Activated CD8-positive, alpha-beta memory T cell treated with anti-CD3 and anti-CD28 coated beads for 36 hours (primary cell): ENCODE data around the gene TMEM86B. TPM values are rescaled to one million over a fixed set of nuclear protein-coding genes. Genes with fewer than 3 reads are reported as not detected.

Experiments used
- CTCF ChIA-PET: fragments of 350-600 bp; sonication (Branson Sonifier 250); formaldehyde crosslinking; loops from one replicate; lab custom pipeline; 2021; ENCODE audit warnings: antibody characterized with exemption; lab: Charles Lee
- POLR2A ChIA-PET: fragments of 350-600 bp; sonication (Branson Sonifier 250); formaldehyde crosslinking; loops from one replicate; lab custom pipeline; 2021; ENCODE audit warnings: antibody characterized with exemption; lab: Charles Lee
- total RNA-seq, 2 experiments: library from RNA; stranded (reverse); gene quantifications; one replicate each; pipeline ENCODE4 v1.2.3, GENCODE V29; 2021

The TMEM86B gene
- total RNA-seq, 2 experiments from 2014 or later, result 6.5 to 7.6 TPM

DNA sequence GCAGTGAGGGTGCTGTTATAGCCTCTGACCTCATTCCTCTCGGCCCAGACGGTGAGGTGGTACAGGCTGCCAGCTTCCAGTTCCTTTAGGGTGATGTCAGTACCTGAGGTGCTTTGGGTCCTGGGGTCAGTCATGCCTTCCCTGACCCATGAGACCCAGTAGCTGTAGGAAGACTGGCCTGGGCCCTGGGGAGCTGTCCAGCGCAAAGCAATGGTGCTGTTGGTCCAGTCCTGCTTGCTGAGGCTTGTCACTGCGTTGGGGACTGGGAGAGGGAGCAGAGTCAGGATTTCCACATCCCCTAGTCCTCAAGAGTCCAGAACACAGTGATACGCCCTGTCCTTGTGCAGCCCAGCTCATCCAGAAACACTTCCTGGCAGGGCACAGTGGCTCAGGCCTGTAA lies 29.9 kb downstream of the TMEM86B start:
- ChIA-PET CTCF (no interaction called here), POLR2A (interaction anchor here (0.9 kb wide), 1 partner anchor 38 kb away, joined by 3 read pairs; no protein-coding TSS in a partner anchor)

DNA sequence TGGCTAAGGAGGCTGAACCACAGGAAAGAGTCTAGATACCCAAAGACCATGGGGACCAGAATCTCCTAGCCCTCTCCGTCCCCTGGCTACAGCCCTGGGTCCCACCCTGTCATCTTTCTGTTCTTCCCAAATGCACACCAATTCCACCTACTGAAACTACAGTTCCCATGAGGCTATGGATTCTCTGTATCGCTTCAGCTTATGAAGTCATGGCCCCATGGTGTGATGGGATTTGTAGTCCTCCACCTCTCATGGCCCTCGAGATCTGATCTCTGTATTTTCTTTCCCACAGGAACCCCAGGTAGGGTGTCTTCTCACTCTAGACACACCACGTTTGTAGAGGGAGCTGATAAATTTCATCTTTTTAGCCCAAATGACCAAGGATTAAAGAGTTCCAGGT lies 31.0 kb downstream of the TMEM86B start:
- ChIA-PET POLR2A (no interaction called here), CTCF (interaction anchor here (1.1 kb wide), 1 partner anchor 270 kb away, joined by 3 read pairs; no protein-coding TSS in a partner anchor)

DNA sequence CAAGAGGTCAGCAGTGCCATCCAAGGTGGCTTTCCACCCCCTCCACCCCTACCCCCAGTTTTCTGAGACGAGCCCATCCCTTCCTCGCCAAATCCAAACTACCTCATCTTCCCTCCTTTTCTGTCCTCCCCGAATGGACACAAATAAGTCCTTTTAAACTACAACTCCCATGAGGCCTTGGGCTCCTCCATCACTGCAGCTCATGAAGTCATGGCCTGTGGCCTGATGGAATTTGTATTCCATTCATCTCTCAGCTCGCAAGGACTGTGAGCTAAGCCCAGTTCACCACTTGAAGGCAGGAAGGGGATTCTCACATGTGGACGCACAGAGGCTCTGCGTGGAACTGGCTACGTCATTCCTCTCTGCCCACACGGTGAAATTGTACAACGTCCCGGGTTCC lies 31.8 kb downstream of the TMEM86B start:
- CTCF ChIA-PET, result no interaction called here
- POLR2A ChIA-PET, result no interaction called here

DNA sequence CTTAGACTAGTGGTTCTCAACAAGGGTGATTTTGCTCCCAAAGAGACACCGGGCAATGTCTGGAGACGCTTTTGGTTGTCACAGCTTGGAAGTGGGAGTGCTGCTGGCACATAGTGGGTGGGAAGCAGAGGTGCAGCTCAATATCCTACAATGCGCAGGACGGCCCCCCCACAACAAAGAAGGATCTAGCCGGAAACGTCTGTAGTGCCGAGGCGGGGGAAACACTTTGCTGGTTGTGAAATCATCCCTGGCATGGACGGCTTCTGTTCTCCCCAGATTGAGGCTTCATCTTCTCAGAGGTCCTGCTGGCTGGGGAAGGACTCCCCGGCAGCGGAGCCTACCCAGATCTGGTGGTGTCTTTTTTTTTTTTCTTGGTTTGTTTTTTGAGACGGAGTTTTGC lies 35.1 kb downstream of the TMEM86B start:
- ChIA-PET POLR2A (no interaction called here), CTCF (no interaction called here)

DNA sequence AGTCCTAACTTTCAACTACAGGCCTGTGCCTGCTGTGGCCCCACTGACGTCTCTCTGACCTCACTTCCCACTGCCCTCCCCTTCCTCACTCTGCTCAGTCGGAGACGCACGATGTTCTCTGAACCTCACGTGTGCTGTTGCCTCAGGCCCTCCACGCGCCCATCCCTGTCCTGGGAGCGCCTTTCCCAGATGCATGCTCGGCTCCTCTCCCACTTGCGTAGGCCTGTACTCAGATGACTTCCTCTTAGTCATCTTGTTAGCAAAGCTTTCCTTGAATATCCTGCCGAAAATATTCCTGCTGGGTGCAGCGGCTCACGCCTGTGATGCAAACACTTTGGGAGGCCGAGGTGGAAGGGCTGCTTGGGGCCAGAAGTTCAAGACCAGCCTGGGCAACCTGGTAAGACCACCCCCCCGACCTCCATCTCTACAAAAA lies 39.1 kb downstream of the TMEM86B start:
- CTCF ChIA-PET, result no interaction called here

DNA sequence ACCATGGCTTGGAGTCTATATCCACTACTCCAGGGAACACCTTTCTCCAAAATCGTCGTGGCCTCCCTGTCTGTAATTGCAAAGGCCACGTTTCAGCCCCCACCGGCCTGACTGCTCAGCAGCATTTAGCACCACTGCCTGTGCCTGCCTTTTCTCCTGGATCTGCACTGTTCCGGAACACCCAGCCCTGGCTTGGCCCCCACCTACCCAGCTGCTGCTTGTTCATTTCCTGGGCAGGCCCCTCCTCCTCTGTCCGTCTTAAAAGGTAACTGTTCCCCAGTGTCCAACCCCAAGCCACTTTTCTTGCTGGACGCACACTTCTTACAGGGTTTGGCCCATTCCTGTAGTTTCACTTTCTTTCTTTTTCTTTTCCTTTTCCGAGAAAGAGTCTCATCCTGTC lies 39.9 kb downstream of the TMEM86B start:
- POLR2A ChIA-PET, result no interaction called here

More for the DNA sequence above, 39.1 kb downstream of the TMEM86B start:
- POLR2A ChIA-PET, result no interaction called here

DNA sequence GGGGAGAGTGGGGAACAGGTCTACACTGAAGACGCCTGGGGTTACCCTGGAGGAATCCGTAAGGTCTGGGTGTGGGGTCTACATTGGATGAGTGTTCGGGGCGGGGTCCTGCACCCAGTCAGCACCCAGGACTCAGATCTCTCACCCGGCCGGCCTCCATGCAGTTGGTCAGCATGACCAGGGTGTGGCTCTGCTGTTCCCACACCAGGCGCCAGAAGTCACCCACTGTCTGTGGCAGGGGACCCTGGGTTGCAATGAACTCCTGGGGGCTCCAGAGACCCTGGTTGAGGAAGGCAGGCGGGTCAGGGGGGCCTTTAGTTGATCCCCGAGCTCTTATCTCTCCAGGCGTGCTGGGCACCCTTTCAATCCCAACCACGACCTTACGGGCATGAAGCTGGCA lies 42.5 kb downstream of the TMEM86B start:
- ChIA-PET POLR2A (no interaction called here), CTCF (no interaction called here)

More for the DNA sequence above, 39.9 kb downstream of the TMEM86B start:
- CTCF ChIA-PET, result no interaction called here

DNA sequence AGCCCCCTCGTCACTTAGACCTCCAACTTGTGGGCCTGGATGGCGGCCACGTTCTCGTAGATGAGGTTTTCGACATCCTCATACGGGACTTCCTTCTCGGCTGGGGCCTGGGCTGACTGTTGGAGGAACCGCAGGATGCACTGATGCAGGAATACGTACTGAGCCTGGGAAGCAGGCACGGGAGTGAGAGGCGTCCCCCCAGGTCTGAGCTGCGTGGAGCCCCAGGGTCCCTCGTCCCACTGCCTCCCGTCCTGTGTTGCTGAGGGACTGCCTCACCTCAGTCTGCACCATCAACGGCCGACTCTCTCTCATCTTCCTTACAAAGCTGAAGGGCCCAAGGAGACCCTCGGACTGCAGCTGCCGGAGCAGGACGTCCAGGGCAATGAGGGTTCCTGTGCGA lies 46.8 kb downstream of the TMEM86B start:
- ChIA-PET POLR2A (no interaction called here), CTCF (no interaction called here)

DNA sequence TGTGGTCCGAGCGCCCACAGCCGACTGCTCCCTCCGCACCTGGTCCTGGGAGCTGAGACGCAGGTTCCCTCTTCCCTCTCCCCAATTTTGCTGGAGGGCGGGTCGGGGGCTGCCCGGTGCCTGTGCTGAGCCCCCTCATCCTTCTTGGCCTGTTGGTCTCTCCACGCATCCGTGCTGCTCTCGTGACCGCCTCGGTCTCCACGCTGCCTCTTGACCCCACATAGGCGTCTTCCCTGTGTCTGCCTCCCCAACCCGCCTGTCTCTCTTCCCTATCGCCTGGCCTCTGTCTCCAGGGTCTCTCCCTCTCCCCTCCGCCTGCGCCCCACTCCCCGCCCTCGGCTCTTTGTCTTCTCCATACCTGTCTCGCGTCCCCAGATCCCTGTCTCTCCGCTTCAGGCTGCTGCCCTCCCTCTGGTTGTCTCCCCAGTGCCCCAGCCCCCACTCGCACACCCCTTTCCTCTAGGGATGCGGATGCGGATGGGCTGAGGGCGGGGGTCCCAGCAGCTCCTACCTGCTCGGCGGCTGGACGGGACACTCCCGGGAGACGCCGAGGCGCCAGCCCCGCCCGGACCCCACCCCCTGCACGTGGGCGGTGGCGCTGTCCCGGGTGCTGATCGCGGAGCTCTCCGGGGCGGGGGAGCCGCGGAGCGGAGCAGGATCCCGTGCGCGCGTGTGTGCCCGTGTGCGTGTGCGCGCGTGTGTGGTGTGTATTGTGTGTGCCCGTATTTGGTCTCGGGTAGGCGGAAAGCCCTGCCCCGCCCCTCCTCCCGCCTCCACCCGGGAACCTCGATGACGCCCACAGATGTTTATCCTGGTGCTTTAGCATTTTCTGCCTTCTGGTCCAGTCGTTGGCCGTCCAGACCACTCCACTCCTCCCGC lies 48.7 kb downstream of the TMEM86B start, which contains the start of gene SYT5:
TSS of gene SYT5 (minus strand) at position 684 of the 879 bp plus-strand sequence. CDS start 1,248 bp downstream, outside the sequence.
- ChIA-PET POLR2A (no interaction called here), CTCF (interaction anchor here (0.8 to 1.1 kb wide), 4 partner anchors 14 to 452 kb away, joined by 3 read pairs; no protein-coding TSS in a partner anchor)

DNA sequence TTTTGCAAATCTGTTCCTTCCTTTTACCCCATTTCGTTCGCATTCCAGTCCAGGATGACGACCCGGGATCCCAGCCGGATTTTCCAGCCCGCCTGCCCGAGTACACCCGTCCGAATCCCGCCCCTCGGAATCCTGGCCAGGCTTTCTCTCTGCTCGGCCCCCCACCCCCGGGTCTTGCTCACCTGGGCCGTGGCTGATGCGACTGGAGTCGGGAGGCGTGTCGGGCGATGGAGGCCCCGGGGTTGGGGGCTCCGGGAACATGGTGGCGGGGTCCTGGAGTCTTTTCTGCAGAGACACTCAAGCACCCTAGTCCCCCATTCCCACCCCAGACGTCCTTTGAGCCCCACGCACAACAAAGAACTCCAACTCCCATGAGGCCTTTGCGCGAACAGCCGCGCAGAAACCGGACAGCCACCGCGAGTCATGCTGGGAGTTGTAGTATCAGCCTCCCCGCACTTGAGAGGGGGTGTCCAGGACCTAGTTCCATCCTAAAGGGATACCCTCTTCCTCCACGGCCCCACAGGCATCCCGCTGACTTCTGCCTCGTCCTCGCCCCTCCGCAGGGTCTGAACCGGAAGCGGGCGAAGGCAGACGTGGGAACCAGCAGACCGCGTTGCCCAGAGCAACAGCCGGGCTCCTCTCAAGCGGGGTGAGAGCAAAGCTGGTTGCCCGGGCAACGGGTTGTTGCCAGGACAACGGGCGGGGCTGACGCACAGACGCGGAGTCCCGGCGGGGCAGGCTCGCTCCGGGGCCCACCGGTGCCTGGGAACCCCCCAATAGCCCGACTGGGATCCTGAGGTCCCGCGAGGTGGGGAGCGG lies 49.6 kb downstream of the TMEM86B start:
- POLR2A ChIA-PET, result no interaction called here
- CTCF ChIA-PET, result interaction anchor here (0.7 to 0.9 kb wide), 3 partner anchors 13 to 453 kb away, joined by 3 to 9 read pairs (median 3); no protein-coding TSS in a partner anchor

Other genes with a start within 250 kb of the TMEM86B start
- gene GP6, start 190.5 kb downstream of the TMEM86B start, total RNA-seq, result not detected
- gene RDH13, start 165.6 kb downstream of the TMEM86B start, total RNA-seq, result 10 to 100 TPM; 23.3 TPM
- 1 to 10 TPM; 1.4 to 1.5 TPM for gene EPS8L1, start 152.9 kb downstream of the TMEM86B start, total RNA-seq
- gene PPP1R12C, start 111.1 kb downstream of the TMEM86B start, total RNA-seq, result 10 to 100 TPM; 87.4 to 89.7 TPM
- not detected for gene TNNT1, start 79.6 kb downstream of the TMEM86B start, total RNA-seq
- gene TNNI3, start 71.0 kb downstream of the TMEM86B start, total RNA-seq, result not detected
- not detected for gene DNAAF3, start 62.1 kb downstream of the TMEM86B start, total RNA-seq
- not detected for gene SYT5, start 48.5 kb downstream of the TMEM86B start, total RNA-seq
- not detected for gene PTPRH, start 19.3 kb downstream of the TMEM86B start, total RNA-seq
- gene PPP6R1, start 30.3 kb upstream of the TMEM86B start, total RNA-seq, result 100 to 1,000 TPM; 226 to 230 TPM
- gene HSPBP1, start 51.3 kb upstream of the TMEM86B start, total RNA-seq, result 10 to 100 TPM; 74.4 to 79.6 TPM
- gene BRSK1, start 55.2 kb upstream of the TMEM86B start, total RNA-seq, result 1 to 10 TPM; 4.8 to 5.7 TPM
- gene TMEM150B, start 96.6 kb upstream of the TMEM86B start, total RNA-seq, result under 1 TPM in 1 of 2 experiments, not detected in 1; 0.31 TPM
- gene KMT5C, start 111.1 kb upstream of the TMEM86B start, total RNA-seq, result 10 to 100 TPM; 17.4 to 18.1 TPM
- gene COX6B2, start 126.0 kb upstream of the TMEM86B start, total RNA-seq, result not detected
- gene GARIN5B, start 134.5 kb upstream of the TMEM86B start, total RNA-seq, result not detected
- gene IL11, start 141.7 kb upstream of the TMEM86B start, total RNA-seq, result under 1 TPM; 0.08 to 0.21 TPM
- not detected for gene TMEM190, start 148.1 kb upstream of the TMEM86B start, total RNA-seq
- 10 to 100 TPM; 11.3 to 12.1 TPM for gene TMEM238, start 155.5 kb upstream of the TMEM86B start, total RNA-seq
- gene RPL28, start 157.2 kb upstream of the TMEM86B start, total RNA-seq, result 1,000 to 10,000 TPM; 2,223 to 2,277 TPM
- 100 to 1,000 TPM; 296 to 311 TPM for gene UBE2S, start 179.0 kb upstream of the TMEM86B start, total RNA-seq
- gene SHISA7, start 214.5 kb upstream of the TMEM86B start, total RNA-seq, result not detected
- gene ISOC2, start 232.9 kb upstream of the TMEM86B start, total RNA-seq, result 10 to 100 TPM; 34.4 to 36.6 TPM
- gene C19orf85, start 236.0 kb upstream of the TMEM86B start, total RNA-seq, result not detected
- 1 to 10 TPM; 6.4 to 7.4 TPM for gene ZNF628, start 247.9 kb upstream of the TMEM86B start, total RNA-seq